ENCODE measurements around the gene EIF6.

DNA sequence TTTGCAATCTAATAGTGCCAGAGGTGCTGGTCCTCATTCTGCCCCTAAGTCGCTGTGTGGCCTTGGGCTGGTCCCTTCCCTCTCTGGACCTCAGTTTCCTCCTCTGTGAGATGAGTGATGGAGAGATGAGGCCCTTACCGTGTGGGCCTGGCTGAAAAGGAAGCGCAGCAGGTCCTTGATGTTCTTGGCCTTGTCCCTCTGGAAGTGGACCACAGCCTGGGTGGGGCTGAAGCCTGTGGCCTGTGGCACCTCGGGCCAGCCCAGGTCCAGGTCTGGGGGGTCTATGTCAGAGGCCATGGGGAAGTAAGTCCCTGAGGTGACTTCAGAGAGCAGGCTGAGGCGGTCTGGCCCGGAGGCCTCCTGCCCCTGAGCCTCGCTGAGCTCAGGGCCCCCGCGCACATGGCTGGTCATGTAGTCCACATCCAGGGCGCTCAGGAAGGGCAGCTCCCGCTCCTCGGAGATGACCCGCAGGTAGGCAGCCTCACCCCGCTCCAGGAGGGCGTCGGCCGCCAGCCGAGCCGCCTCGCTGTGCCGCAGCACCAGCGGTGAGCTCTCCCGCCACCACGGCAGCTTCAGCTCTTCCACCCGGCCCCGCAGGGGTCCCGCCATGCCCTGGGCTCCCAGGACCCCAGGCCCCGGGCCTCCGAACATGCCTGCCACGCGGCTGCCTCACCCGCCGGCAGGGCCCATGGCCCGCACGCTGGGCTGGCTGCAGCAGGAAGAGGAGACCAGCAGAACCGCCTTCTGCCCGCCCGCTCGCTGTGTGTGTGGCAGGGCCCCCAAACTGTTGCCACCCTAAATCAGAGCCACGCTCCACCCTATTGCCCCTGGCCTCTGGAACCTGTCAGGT is 7.3 kb upstream of the EIF6 start, which contains the start of gene FAM83C:
- TF ChIP-seq, protein P1, sequence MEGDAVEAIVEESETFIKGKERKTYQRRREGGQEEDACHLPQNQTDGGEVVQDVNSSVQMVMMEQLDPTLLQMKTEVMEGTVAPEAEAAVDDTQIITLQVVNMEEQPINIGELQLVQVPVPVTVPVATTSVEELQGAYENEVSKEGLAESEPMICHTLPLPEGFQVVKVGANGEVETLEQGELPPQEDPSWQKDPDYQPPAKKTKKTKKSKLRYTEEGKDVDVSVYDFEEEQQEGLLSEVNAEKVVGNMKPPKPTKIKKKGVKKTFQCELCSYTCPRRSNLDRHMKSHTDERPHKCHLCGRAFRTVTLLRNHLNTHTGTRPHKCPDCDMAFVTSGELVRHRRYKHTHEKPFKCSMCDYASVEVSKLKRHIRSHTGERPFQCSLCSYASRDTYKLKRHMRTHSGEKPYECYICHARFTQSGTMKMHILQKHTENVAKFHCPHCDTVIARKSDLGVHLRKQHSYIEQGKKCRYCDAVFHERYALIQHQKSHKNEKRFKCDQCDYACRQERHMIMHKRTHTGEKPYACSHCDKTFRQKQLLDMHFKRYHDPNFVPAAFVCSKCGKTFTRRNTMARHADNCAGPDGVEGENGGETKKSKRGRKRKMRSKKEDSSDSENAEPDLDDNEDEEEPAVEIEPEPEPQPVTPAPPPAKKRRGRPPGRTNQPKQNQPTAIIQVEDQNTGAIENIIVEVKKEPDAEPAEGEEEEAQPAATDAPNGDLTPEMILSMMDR (conservative IDR thresholded peaks at IDR 0.05), result no peak
- no peak for TF ChIP-seq EZH2 (IDR thresholded peaks at IDR 0.05; ENCODE audit: low read depth)

All from PC-9 (cell line).